ENCODE data around the gene SDS.

Gene SDS

DNA sequence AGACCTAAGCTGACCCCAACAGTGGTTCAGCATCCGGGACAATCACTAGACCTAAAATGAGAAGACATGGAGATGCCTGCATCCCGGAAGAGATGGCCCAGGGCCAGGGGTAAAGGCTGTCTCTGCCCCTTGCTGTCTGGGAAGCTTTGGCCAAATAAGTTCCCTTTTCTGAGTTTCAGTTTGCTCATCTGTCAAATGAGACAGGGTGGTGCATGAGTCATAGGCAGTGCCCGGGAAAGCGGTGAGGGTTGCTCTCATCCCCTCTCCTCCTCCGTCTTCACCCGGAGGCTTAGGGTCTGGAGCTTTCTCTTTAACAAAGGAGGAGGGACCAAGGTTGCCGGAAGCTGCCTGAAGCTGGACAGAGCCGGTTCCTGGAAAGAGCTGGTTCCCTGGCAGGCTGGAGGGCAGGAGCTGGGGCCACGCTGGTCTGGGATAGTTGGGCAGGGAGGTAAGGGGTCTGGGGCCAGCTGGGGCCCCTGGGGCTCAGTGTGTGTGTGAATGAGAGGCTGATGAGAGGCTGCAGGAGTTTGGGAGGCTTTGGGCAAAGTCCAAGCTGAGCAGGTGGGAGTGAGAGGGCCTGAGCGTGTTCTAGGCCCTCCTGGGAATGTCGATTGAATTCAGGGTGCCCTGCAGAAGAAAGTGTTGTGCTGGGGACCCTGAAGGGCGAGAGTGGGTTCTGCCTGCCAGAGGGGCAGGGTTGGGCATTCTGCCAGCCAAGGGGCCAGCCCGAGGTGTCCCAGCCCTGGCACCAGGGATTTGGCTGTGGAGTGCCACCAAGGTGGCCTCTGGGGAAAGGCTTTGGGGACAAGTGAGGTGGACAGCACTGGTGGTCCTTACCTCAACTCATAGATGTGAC, 18.6 kb upstream of the SDS start, which contains the start of gene SDSL:
Gene SDSL, plus strand, starts transcription at position 351 of the 856 bp plus-strand sequence. CDS start 5,603 bp downstream, outside the sequence.
- TF ChIP-seq JUND (IDR thresholded peaks at IDR 0.05; ENCODE audit: low read depth) = no peak
- in situ Hi-C loops (cut with HindIII; ENCODE audit: low pct_unique_long_range_greater_than_20kb, low sequenced_read_pairs) = no loop called here
- peak; percentile 72 to 84 for DNase-seq (ENCODE audit: low read depth in 1 of 2, low spot score in 1 of 2)

DNA sequence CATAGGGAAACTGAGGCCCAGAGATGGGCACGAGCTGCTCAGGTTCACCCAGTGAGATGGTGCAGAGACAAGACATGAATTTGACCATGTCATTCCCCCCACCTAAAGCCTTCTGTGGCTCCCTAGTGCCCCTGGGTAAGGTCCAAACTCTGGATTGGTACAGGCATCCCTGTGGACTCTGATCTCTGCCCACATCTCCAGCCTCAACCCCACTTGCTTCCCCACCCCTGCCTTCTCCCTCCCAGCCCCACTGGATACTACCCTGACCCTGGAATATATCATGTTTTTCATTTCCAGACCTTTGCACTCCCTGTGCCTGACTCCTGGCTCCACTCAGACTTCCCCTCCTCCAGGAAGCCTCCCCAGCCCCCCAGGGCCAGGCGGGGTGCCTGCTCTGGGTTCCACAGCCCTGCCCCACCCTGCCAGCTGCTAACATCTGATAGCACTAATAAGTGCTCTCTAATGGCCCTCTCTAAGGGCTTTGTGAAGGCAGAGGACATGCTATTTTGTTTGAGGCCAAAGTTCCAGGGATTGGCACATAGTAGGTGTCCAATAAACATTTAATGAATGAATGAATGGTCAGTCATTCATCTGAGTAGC, 17.4 kb upstream of the SDS start:
- in situ Hi-C loops (cut with HindIII; ENCODE audit: low pct_unique_long_range_greater_than_20kb, low sequenced_read_pairs) = no loop called here
- DNase-seq (ENCODE audit: low read depth in 1 of 2, low spot score in 1 of 2) = no peak
- no peak for TF ChIP-seq JUND (IDR thresholded peaks at IDR 0.05; ENCODE audit: low read depth)

DNA sequence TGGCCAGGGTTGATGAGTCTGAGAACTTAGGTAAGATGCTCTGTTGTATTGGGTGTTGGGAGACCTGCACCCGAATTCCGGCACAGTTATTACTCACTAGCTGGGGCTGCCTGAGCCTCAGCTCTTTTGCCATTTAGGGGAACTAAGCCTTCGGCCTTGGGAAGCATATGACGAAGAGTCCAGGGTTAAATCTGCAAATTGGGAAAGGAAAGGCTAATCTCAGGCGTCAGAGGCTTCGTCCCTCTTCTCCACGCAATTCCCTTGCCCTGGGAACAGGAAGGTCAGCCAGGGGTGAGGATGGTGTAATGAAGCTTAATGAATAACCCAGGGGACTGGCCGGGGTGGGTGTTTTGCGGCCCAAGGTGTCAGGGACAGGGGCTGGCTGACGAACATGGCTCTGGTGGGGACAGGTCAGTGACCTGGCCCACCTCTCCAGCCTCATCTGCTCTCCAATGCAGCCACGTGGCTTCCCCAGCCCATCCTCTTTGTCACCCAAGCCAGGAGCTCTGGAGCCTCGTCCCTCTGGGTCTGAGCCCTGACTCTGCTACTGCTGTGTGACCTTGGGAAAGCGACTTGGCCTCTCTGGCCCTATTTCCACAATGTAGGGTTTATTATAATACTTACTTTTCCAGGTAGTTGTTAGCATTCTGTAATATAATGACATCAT, 14.7 kb upstream of the SDS start:
- no peak for TF ChIP-seq JUND (IDR thresholded peaks at IDR 0.05; ENCODE audit: low read depth)
- in situ Hi-C loops (cut with HindIII; ENCODE audit: low pct_unique_long_range_greater_than_20kb, low sequenced_read_pairs) = no loop called here
- DNase-seq (ENCODE audit: low read depth in 1 of 2, low spot score in 1 of 2) = no peak

DNA sequence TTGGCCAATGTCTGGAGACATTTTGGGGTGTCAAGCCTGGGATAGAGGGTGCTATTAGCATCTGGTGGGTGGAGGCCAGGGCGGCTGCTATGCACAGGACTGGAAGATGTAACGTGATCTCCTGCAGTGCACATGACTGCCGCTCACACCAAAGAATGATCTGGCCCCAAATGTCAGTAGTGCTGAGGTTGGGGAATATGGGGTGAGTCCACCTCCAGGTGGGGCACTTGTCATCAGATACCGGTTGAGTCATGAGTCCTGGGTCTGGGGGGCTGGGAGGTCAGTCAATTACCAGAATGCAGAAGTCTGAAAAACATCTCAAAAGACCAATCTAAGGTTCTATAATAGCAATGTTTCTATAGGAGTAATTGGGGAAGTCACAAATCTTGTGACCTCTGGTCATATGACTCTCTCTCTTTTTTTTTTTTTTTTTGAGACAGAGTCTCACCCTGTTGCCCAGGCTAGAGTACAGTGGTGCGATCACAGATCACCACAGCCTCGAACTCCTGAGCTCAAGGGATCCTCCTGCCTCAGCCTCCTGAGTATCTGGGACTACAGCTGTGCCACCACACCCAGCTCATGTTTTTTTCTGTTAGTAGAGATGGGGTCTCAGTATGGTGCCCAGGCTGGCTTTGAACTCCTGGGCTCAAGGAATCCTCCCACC, 12.5 kb upstream of the SDS start:
- in situ Hi-C loops (cut with HindIII; ENCODE audit: low pct_unique_long_range_greater_than_20kb, low sequenced_read_pairs) = no loop called here
- no peak for DNase-seq (ENCODE audit: low read depth in 1 of 2, low spot score in 1 of 2)
- TF ChIP-seq JUND (IDR thresholded peaks at IDR 0.05; ENCODE audit: low read depth) = no peak

DNA sequence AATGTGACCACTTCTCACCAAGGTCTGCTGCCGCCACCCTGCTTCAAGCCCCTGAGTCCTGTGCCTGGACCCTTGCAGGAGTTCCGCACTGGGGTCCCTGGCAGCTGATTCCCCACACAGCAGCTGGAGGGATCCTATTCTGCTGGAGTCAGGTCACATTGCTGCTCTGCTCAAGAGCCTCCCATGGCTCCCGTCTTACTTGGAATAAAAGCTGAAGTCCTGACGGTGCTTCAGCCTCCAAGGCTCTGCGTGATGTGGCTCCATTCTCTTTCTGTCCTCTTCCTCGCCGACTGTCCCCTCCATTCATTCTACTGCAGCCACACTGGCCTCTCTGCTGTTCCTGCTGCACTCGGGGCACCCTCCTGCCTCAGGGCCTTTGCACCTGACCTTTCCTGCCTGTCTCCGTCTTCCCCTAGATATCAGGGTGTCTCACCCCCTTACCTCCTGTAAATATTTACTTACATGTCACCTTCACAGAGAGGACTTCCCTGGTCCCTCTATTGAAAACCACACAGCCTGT, 10.9 kb upstream of the SDS start:
- no peak for DNase-seq (ENCODE audit: low read depth in 1 of 2, low spot score in 1 of 2)
- in situ Hi-C loops (cut with HindIII; ENCODE audit: low pct_unique_long_range_greater_than_20kb, low sequenced_read_pairs) = no loop called here
- no peak for TF ChIP-seq JUND (IDR thresholded peaks at IDR 0.05; ENCODE audit: low read depth)

DNA sequence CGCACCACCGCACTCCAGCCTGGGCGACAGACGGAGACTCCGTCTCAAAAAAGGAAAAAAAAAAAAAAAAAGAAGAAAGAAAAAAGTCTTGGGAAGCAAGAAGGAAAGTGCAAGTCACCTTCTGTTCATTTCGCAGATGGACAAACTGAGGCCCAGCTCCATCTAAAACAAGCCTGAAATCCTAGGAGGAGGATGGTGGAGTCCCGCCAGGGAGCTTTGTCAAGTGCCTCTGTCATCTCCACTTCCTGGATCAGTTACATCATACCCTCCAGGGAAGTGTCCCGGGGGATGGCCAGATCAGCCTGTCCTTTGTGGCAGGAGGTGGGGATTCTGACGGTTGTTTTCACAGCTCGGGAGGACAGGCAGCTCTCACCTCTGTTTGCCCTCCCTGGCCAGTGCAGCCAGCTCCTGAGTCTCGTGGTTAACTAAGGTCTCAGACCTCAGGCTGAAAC, 9.8 kb upstream of the SDS start:
- in situ Hi-C loops (cut with HindIII; ENCODE audit: low pct_unique_long_range_greater_than_20kb, low sequenced_read_pairs) = no loop called here
- DNase-seq (ENCODE audit: low read depth in 1 of 2, low spot score in 1 of 2) = no peak
- no peak for TF ChIP-seq JUND (IDR thresholded peaks at IDR 0.05; ENCODE audit: low read depth)

DNA sequence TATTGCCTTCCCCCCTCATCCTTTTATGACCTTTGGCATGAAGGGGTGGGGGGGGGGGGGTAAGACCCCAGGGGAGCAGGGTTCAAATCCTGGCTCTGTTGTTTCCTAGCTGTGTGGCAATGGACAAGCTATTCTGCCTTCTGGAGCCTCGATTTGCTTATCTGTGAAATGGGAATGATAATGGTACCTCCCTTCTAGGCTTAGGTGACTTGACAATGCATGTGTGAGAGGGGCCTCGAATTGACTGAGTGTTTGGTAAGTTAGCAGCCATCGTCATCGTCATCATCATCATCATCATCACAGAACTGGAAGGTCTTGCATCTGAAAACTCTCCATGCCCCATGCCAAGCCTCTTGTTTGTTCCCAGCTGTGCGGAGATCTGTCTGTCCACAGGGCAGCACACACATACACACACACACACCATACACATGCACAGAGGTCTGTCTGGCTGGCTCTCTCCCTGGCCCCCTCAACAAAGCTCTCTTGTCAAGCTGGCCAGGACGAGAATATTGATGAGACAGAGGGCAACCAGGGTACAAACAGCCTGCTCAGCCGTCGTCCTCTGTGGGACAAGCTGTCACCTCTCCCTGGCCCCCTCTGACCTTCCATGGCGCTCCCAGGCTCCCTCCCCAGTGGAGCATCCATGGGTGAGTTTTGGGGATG, 5.9 kb upstream of the SDS start:
- in situ Hi-C loops (cut with HindIII; ENCODE audit: low pct_unique_long_range_greater_than_20kb, low sequenced_read_pairs) = no loop called here
- TF ChIP-seq JUND (IDR thresholded peaks at IDR 0.05; ENCODE audit: low read depth) = no peak
- no peak for DNase-seq (ENCODE audit: low read depth in 1 of 2, low spot score in 1 of 2)

GRCh38 chr12:113408756-113409298, 5.1 kb upstream of the SDS start:
- DNase-seq (ENCODE audit: low read depth in 1 of 2, low spot score in 1 of 2) = no peak
- in situ Hi-C loops (cut with HindIII; ENCODE audit: low pct_unique_long_range_greater_than_20kb, low sequenced_read_pairs) = no loop called here
- TF ChIP-seq JUND (IDR thresholded peaks at IDR 0.05; ENCODE audit: low read depth) = no peak

GRCh38 chr12:113407931-113408600, 4.4 kb upstream of the SDS start:
- in situ Hi-C loops (cut with HindIII; ENCODE audit: low pct_unique_long_range_greater_than_20kb, low sequenced_read_pairs) = no loop called here
- no peak for DNase-seq (ENCODE audit: low read depth in 1 of 2, low spot score in 1 of 2)
- no peak for TF ChIP-seq JUND (IDR thresholded peaks at IDR 0.05; ENCODE audit: low read depth)

- in situ Hi-C loops (cut with HindIII; ENCODE audit: low pct_unique_long_range_greater_than_20kb, low sequenced_read_pairs) = no loop called here
- no peak for TF ChIP-seq JUND (IDR thresholded peaks at IDR 0.05; ENCODE audit: low read depth)
- no peak for DNase-seq (ENCODE audit: low read depth in 1 of 2, low spot score in 1 of 2)
Observed at GRCh38 chr12:113405694-113406093, 2.0 kb upstream of the SDS start.

DNA sequence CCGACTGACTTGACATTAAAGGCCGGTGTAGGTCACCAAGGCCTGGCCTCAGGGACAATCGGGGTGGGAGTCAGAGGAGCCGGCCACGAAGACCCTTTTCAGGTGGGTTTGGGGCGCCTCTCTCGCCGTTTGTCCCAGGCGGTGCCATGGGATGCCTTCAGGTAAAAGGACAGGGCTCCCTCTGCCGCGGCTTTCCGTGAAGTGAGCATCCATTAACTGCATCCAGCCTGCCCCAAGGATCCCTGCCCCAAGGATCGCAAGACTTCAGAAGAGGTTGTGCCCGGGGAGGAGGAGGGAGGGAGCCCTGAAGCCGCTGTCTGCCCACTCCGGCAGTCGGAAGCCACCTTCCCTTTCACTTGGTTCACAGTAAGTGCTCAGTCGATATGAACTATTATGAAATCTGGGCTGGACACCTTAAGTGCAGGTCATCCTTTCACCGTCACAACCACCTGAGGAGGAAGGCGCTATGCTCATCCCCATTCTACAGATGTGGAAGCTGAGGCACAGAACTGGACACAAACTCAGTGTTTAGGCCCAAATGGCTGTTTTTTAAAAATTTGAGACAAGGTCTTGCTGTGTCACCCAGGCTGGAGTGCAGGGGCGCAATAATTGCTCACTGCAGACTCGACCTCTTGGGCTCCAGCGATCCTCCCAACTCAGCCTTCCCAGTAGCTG, 964 bp downstream of the SDS start:
- in situ Hi-C loops (cut with HindIII; ENCODE audit: low pct_unique_long_range_greater_than_20kb, low sequenced_read_pairs) = no loop called here
- no peak for TF ChIP-seq JUND (IDR thresholded peaks at IDR 0.05; ENCODE audit: low read depth)

More for the DNA sequence above, 964 bp downstream of the SDS start:
- DNase-seq (ENCODE audit: low read depth in 1 of 2, low spot score in 1 of 2) = no peak
